HepG2 (cell line): ENCODE results near the gene NDUFB7. TPM values are rescaled to one million over a fixed set of nuclear protein-coding genes. Genes with fewer than 3 reads are reported as not detected.

Experiments used
- ATAC-seq: fragments of 200-7000 bp; cut with Tn5 transposase; 3 replicates; pipeline ENCODE4 v1.9.1; 2020; ENCODE audit warnings: mild to moderate bottlenecking, moderate library complexity
- BruUV-seq: library from RNA; stranded (reverse); fragments of 400-500 nt; replicated peaks from 2 replicates; lab custom pipeline; 2021; lab: Mats Ljungman, UMichigan
- CTCF ChIA-PET: fragments of 300-600 bp; formaldehyde crosslinking; extraction: SDS; loops from one replicate; lab custom pipeline; 2021; ENCODE audit warnings: low total read pairs, inconsistent platforms, low intra/inter-chr PET ratio; lab: Yijun Ruan, JAX
- POLR2A ChIA-PET: fragments of 350-600 bp; sonication (Branson Sonifier 250); formaldehyde crosslinking; loops from one replicate; lab custom pipeline; 2020; ENCODE audit warnings: antibody characterized with exemption, inconsistent platforms; lab: Yijun Ruan, JAX
- DNase-seq: peaks from one replicate; pipeline ENCODE4 v3.0.0-alpha.2; 2015; ENCODE audit warnings: low spot score
- FAIRE-seq: peaks from 3 replicates; lab custom pipeline; 2011; peaks lifted over from hg19 to GRCh38; lab: Jason Lieb, UNC
- H2AFZ ChIP-seq: one replicate; pipeline ENCODE4 v1.6.1; 2011; ENCODE audit warnings: low read length, inconsistent platforms
- H3K27ac ChIP-seq: fragments of 300-600 bp; 3 replicates; pipeline ENCODE4 v1.8.0; 2011; ENCODE audit warnings: mixed run types, mild to moderate bottlenecking, mixed read lengths, low read length, inconsistent platforms; ENCODE audit not compliant: insufficient read depth; ENCODE audit errors: extremely low read length
- H3K27me3 ChIP-seq, 2 experiments: fragments of 200-600 bp in 1 of 2; 2 replicates in 1 of 2; 3 replicates in 1 of 2; pipeline versions ENCODE4 v1.6.0 to v1.8.0; 2011; ENCODE audit warnings: low read length in 2 of 2, mild to moderate bottlenecking in 2 of 2, moderate library complexity in 2 of 2, inconsistent platforms in 1 of 2; ENCODE audit not compliant: insufficient read depth in 2 of 2, control insufficient read depth in 1 of 2
- H3K36me3 ChIP-seq, 2 experiments: fragments of 200-600 bp in 1 of 2; replicated peaks in 1 of 2; 2 replicates in 1 of 2; 3 replicates in 1 of 2; pipeline versions ENCODE4 v1.5.1 to v1.8.0; 2011; ENCODE audit warnings: low read length in 2 of 2, inconsistent platforms in 1 of 2; ENCODE audit not compliant: insufficient read depth in 2 of 2, control insufficient read depth in 1 of 2
- H3K4me1 ChIP-seq: 2 replicates; pipeline ENCODE4 v1.5.1; 2012; ENCODE audit warnings: low read length, inconsistent platforms; ENCODE audit not compliant: insufficient read depth
- H3K4me2 ChIP-seq: 2 replicates; pipeline ENCODE4 v1.6.0; 2011; ENCODE audit warnings: low read depth, low read length, inconsistent platforms
- H3K4me3 ChIP-seq, 3 experiments: fragments of 200-600 bp in 1 of 3; sonication (generic), shearing (Covaris generic) in 1 of 3; replicated peaks in 1 of 3; 2 replicates each; pipeline ENCODE4 v1.5.1; 2011 to 2016; ENCODE audit warnings: low read length in 3 of 3, inconsistent platforms in 2 of 3, low read depth in 2 of 3, mild to moderate bottlenecking in 2 of 3, control low read depth in 1 of 3, mixed read lengths in 1 of 3; ENCODE audit not compliant: insufficient read depth in 1 of 3
- H3K79me2 ChIP-seq: one replicate; pipeline ENCODE4 v1.6.1; 2011; ENCODE audit warnings: low read length, inconsistent platforms; ENCODE audit not compliant: insufficient read depth
- H3K9ac ChIP-seq: 2 replicates; pipeline ENCODE4 v1.6.0; 2011; ENCODE audit warnings: mild to moderate bottlenecking, low read depth, low read length, inconsistent platforms; ENCODE audit not compliant: insufficient read depth
- H3K9me3 ChIP-seq: 2 replicates; pipeline ENCODE4 v1.5.1; 2012; ENCODE audit warnings: mild to moderate bottlenecking, low read length
- H4K20me1 ChIP-seq: 2 replicates; pipeline ENCODE4 v1.6.0; 2011; ENCODE audit warnings: inconsistent platforms, mild to moderate bottlenecking, low read length, moderate library complexity; ENCODE audit not compliant: insufficient read depth
- ZNF451 ChIP-seq: sonication (generic); formaldehyde crosslinking; IDR thresholded peaks from 2 replicates; pipeline ENCODE4 v1.5.0; 2020; ENCODE audit warnings: mild to moderate bottlenecking, missing genetic modification reagents
- ZNF607 ChIP-seq: sonication (generic); formaldehyde crosslinking; IDR thresholded peaks from 2 replicates; pipeline ENCODE4 v1.5.1; 2020; ENCODE audit warnings: missing genetic modification reagents, mild to moderate bottlenecking, borderline replicate concordance
- WGBS: methylation state at CpG from one replicate; pipeline ENCODE4 v1.1.6; 2017; ENCODE audit warnings: low lambda C conversion rate; 5-methylcytosine and 5-hydroxymethylcytosine counted together
- in situ Hi-C: cut with HindIII; loops from 2 replicates; pipeline ENCODE4 v1.10.0; 2017; ENCODE audit warnings: low pct_unique_long_range_greater_than_20kb; ENCODE audit not compliant: extremely low pct_ligation_motif_present
- intact Hi-C: fragments of 100-400 bp; cut with micrococcal nuclease; formaldehyde crosslinking; loops from one replicate; pipeline ENCODE4 v1.10.0; 2022; ENCODE audit not compliant: unreplicated experiment
- polyA plus RNA-seq, 8 experiments: library from polyadenylated mRNA; depleted of rRNA in 3 of 8; stranded (reverse) in 7 of 8; unstranded in 1 of 8; fragments of >200 nt; fragmentation: Illumina TruSeq in 4 of 8; extraction: Trizol in 4 of 8; gene quantifications; 2 replicates each; pipeline versions ENCODE4 v1.2.1 to v1.2.3, GENCODE V29; 2011 to 2016; ENCODE audit warnings: low read depth in 4 of 8, missing spikeins in 1 of 8, mixed read lengths in 1 of 8; ENCODE audit not compliant: insufficient read depth in 1 of 8
- total RNA-seq, 5 experiments: library from RNA; depleted of rRNA; stranded (reverse); fragments of >200 nt; fragmentation: Illumina TruSeq; extraction: Trizol; gene quantifications; 2 replicates each; pipeline ENCODE4 v1.2.3, GENCODE V29; 2016; ENCODE audit warnings: low read depth in 1 of 5
- TF ChIP-seq, protein P1 (sequence below): sonication (generic); formaldehyde crosslinking; IDR thresholded peaks from 2 replicates; pipeline ENCODE4 v1.5.0; 2020; ENCODE audit warnings: mild to moderate bottlenecking, missing genetic modification reagents, borderline replicate concordance

NDUFB7 gene
- total and polyA plus RNA-seq, 2 of the 13 experiments (the other 11 are each of a cell fraction or from before 2014, with no cell fraction given) = 156 to 198 TPM

DNA sequence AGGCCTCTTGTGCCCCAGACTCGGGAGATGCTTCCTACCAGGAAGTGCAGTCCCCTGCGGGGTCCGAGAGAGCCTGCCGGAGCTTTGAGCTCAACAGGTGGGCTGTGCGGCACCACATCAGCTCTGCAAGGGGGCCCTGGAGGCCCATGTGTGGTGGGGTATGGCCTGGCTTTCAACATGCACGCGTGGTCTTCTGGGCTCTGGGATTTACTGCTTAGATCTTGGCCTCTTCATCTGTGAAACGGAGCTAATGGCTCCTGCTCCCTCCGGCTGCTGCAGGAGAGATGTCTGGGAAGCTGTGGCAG lies 18.0 kb downstream of the NDUFB7 start:
- TF ChIP-seq ZNF451 (CRISPR knock-in tag) = no peak
- TF ChIP-seq, protein P1, sequence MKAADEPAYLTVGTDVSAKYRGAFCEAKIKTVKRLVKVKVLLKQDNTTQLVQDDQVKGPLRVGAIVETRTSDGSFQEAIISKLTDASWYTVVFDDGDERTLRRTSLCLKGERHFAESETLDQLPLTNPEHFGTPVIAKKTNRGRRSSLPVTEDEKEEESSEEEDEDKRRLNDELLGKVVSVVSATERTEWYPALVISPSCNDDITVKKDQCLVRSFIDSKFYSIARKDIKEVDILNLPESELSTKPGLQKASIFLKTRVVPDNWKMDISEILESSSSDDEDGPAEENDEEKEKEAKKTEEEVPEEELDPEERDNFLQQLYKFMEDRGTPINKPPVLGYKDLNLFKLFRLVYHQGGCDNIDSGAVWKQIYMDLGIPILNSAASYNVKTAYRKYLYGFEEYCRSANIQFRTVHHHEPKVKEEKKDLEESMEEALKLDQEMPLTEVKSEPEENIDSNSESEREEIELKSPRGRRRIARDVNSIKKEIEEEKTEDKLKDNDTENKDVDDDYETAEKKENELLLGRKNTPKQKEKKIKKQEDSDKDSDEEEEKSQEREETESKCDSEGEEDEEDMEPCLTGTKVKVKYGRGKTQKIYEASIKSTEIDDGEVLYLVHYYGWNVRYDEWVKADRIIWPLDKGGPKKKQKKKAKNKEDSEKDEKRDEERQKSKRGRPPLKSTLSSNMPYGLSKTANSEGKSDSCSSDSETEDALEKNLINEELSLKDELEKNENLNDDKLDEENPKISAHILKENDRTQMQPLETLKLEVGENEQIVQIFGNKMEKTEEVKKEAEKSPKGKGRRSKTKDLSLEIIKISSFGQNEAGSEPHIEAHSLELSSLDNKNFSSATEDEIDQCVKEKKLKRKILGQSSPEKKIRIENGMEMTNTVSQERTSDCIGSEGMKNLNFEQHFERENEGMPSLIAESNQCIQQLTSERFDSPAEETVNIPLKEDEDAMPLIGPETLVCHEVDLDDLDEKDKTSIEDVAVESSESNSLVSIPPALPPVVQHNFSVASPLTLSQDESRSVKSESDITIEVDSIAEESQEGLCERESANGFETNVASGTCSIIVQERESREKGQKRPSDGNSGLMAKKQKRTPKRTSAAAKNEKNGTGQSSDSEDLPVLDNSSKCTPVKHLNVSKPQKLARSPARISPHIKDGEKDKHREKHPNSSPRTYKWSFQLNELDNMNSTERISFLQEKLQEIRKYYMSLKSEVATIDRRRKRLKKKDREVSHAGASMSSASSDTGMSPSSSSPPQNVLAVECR (CRISPR knock-in tag) = no peak
- TF ChIP-seq ZNF607 = peak; percentile 26; the same call in 1 of the 2 replicates
- Histone ChIP-seq H3K4me2 (peak overlapping the region; percentile 54), H3K9me3 (no peaks in the 10 kb centered on the region), H3K4me1 (peaks cover 61% of the 10 kb centered on the region), H3K27ac (peak overlapping the region; percentile 66), H3K79me2 (peaks cover 40% of the 10 kb centered on the region), H2AFZ (no peak overlapping the region), H3K27me3 (no peaks in the 10 kb centered on the region), H3K4me3 (peak overlapping the region in 1 of 3 experiments; percentile 29; a peak in 1 of 6 replicates), H4K20me1 (no peaks in the 10 kb centered on the region; the same call in 1 of the 2 replicates), H3K36me3 (peaks cover 3 to 4% of the 10 kb centered on the region in 2 experiments; a peak in 2 of 5 replicates), H3K9ac (peak overlapping the region; percentile 36; the same call in 1 of the 2 replicates)
- no peak for DNase-seq
- no peak for ATAC-seq
- in situ Hi-C loops (no loop called here), intact Hi-C loops (loop anchor here (1.0 kb wide), 1 partner anchor 41 kb away; no protein-coding TSS in a partner anchor)
- no peak for FAIRE-seq
- no TSS peak for BruUV-seq
- 60% methylated on average over 1 of the region's 9 CpGs for WGBS
- POLR2A ChIA-PET = interaction anchor here (0.9 to 2.6 kb wide), 6 partner anchors 18 to 58 kb away, joined by 3 to 17 read pairs (median 7); partner anchors contain the start of genes DNAJB1, GIPC1 and NDUFB7
- CTCF ChIA-PET = interaction anchor here (1.3 kb wide), 1 partner anchor 79 kb away, joined by 3 read pairs; the partner anchor contains the start of gene PTGER1
